Left ventricle myocardium superior (tissue), 1 donor: ENCODE measurements around the gene CFAP20. TPM values are rescaled to one million over a fixed set of nuclear protein-coding genes. Genes with fewer than 3 reads are reported as not detected.

ENCODE experiments used
- ATAC-seq: fragments of 200-7000 bp; cut with Tn5 transposase; one replicate; pipeline ENCODE4 v1.9.1; 2020; ENCODE audit warnings: mild to moderate bottlenecking, moderate library complexity
- DNase-seq: peaks from one replicate; pipeline ENCODE4 v3.0.0-alpha.2; 2020
- intact Hi-C: fragments of 100-400 bp; cut with micrococcal nuclease; formaldehyde crosslinking; loops from one replicate; pipeline ENCODE4 v1.11.0; 2022
- long read RNA-seq: library from polyadenylated mRNA; unstranded; transcript quantifications from one replicate; pipeline ENCODE4 v2.0.0, GENCODE V29; 2021
- total RNA-seq: library from RNA; stranded (reverse); fragmentation: NEBNext Ultra II Directional; extraction: Animal tissue kit (Norgen Biotek cat#: 25700); gene quantifications from one replicate; pipeline ENCODE4 v1.2.1, GENCODE V29; 2021
- donor health status: DM: no; HTN: yes; CAD: no; lungs with severe emphysema.

CFAP20 gene
- total RNA-seq = 37.2 TPM
- long read RNA-seq, transcript CFAP20-201 (6 exons, 1,354 nt) = major isoform, 66 of 80 reads
- long read RNA-seq, partial matches to known transcripts = 3 of 80 reads
- long read RNA-seq, other reads (novel, unspliced or antisense) = 10 of 80 reads

DNA sequence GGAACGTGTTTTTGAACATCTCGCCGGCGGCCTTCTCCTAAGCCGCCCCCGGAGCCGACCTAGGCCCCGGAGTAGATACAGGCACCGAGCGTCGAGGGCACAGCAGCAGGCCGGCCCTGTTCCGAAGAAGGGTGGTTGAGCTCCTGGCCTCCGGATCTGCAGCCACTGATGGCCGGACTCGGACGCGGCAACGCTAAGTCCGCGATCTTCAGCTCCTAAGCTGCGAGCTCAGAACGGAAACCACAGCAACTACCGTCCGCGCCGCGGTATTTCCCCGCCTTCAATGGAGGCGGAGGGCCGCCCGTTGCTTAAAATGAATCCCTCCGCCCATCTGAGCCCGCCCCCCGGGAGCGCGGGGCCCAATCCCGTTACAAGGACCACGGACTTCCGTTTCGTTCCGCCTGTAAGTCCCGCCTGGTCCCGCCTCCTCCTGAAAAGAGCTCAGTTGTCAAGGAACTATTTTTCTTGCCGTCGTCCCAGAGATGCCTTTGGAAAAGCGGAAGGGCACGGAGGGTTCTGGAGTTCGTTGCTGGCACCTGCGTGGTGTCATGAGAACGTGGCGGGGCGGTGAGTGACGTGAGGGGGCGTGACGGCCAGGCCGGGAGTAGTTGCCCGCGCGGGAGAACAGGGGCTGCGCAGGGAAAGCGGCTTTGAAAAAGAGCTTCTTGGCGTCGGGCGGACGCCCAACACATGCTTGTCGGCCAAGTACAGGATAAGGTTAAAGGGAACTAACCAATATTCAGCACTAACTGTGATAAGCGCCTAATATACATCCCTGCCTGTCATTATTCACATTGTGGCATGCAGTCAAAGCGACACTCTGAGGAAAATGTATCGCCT, at the start of gene CFAP20:
CFAP20 (minus strand) TSS at position 285 of the 840 bp plus-strand sequence; CDS start at position 19, 266 bp downstream.
- intact Hi-C loops = no loop called here
- ATAC-seq (peak; percentile 95), DNase-seq (peak; percentile 98)

DNA sequence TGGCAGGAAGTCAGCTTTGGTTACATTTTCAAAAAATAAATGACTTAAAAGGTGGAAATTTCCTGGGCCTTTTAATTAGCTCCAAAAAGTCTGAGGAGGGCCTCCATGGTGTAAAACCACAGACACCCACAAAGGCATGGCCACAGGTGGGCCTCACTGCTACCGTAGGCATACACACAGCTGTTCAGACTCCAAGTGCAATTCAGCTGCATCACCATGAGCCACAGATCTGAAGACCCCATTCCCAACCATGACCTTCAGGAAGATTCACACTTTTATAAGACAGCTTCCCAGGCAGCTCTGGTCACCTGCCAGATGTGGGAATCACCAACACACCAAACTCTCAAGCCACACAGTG, 48.2 kb upstream of the CFAP20 start:
- ATAC-seq (no peak), DNase-seq (no peak)
- intact Hi-C loops = no loop called here

DNA sequence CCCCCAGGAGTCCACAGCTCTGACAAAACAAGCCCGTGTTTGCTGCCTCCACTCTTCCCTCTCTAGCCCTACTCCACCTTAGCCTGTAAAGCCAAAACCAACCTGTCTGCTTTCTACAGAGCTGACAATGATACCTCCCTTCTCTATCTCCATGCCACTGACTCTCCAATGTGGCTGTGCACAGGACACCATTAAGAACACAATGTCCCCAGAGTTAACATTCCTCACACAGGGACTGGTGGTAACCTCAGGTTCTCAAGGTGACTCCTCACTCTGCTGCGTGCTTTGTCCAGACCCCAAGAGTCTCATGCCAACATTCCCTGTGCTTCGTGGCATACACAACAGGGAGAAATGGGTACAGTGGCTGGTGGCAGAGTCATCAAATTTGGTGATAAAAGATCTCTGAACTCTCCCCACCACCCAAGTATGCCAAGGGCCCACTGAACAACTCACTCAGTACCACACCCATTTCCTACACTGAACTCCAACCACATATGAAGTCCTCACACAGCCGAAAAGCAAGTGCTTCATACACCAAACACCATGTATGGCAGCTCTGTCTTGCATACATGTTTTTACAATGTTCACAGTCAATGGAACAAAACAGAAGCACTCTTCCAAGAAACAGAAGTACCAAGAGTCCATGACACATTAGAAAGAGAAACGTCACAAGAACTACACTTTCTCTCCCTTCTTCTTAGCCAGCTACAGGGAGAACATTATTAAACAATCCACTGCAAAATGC, 47.6 kb upstream of the CFAP20 start:
- no peak for DNase-seq
- ATAC-seq = peak; percentile 75
- intact Hi-C loops = no loop called here

DNA sequence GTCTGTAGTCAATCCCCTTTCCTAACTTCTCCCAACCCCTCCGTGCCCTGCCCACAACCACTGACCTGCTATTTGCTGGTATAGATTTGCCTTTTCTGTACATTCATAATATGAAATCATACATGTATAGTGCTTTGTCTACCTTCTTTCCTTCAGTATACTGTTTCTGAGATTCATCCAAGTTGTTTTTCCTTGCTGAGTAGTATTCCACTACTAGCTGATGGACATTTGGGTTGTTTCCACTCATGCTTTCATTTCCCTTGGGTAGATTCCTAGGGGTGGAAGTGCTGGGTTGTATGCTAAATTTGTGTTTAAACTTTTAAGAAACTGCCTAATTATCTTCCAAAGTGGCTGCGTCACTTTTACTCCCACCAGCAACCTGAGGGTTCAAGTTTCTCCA, 41.0 kb upstream of the CFAP20 start:
- no peak for ATAC-seq
- intact Hi-C loops = no loop called here

DNA sequence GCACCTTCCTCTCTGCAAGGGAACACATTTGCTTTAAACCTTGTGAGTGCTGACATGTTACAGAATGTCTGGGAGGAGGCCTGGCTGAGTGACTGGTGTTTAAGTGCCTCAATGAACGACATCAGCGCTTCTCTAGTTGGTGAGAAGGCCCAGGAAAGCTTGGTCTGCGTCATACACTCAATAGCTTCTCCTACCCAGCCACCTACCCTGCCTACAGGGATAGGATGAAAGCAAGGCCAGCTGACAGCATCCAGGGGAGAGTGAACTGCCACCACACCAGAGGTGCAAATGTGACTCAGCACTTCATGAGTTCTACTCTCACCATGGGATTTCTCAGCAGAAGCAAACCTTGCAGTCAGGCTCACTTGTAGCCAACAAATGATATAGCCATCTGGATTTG, 31.7 kb upstream of the CFAP20 start:
- ATAC-seq = no peak
- intact Hi-C loops = no loop called here
- no peak for DNase-seq

More for the DNA sequence above, 41.0 kb upstream of the CFAP20 start:
- DNase-seq = no peak

DNA sequence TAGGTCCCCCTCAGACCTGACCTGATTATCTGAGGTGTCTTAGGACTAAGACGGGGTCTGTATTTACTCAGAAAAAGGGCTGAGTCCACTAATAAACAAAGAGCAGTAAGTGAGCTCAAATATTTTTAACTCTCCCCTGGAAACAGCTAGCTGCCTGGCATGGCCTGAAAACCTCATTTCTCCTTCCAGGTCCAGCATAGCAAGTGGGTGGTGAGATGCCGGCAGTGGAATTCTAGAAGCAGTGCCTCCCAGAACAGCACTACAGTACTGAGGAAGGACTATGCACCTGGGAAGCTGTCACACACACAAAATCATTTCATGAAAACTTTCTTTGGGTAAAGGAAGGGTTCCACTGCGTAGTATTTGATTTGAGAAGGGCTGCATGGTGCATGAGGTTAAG, 29.5 kb upstream of the CFAP20 start:
- intact Hi-C loops = no loop called here
- DNase-seq (no peak), ATAC-seq (no peak)

DNA sequence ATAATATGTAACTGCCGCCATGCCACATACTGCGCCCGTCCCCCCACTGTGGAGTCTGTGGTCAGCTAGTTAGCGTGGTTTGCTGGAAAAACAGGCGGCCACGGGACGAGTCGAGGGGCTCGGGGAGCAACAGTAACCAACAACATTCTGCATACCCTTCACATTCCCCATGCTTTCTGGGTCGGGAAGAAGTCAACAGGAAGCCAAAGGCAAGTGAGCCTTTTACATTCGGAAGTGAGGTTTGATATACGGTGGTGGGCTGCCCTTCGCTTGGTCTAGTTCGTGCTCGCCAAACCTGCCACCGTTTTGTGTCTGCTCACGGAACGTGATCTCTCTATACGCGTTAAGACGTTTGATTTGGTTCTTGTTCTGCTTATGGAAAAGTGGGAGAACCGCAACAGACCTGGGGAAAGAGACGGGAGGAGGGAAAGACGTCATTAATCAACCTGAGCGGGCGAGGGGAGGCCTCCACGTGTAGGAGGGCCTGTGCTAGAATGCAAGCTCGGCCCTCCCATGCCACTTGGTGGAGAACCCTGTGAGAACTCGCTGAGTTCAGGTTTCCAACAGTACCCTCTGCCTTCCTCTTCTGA, 28.9 kb upstream of the CFAP20 start:
- DNase-seq = no peak
- ATAC-seq = no peak
- intact Hi-C loops = no loop called here

DNA sequence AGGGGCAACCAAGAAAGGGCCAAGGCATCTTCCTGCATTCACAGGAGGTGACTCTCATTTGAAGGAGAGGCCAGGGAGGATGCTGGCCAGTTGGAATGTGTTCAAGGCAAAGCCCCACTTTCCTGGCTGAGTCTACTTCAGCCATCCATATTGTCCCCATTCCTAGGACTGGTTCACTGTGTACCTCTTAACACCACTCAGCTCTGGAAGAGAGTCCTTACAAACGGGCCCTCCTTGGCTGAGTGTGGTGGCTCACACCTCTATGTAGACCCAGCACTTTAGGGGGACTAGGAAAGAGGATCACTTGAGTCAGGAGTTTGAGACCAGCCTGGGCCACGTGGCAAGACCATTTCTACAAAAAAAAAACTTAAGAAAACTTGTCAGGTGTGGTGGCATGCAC, 28.1 kb upstream of the CFAP20 start:
- ATAC-seq (no peak), DNase-seq (no peak)
- intact Hi-C loops = no loop called here

DNA sequence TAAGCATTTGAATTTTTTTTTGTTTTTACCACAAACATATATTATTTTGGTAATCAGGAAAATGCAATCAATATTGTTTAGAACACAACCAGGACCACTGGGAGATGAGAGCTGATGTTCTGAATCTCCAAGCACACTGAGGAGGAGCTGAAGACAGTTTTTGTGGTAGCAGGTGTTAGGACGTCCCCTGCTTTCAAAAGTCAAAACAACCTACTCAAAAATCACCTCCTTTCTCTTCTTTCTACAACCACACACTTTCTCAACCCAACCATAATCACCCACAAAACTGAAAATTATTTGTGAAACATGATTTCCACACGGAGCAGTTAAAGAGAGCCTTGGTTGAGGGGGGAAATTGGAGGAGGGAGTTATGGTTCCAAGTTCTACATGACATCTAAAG, 26.7 kb upstream of the CFAP20 start:
- ATAC-seq (no peak), DNase-seq (no peak)
- intact Hi-C loops = no loop called here

DNA sequence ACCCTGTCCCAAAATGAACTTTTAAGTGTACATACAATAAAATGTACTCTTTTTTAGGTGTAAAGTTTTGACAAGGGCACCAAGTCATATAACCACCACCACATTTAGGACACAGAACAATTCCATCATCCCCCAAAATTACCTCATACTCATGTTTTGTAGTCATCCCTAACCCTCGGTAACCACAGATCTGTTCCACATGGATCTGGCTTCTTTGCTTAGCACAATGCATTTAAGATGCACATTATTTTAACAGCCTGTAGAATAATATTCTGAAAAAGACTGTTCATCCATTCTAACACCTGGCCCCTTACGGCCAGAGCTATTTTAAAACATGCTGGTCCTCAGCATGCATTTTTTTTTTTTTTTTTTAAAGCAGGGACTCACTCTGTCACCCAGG, 25.2 kb upstream of the CFAP20 start:
- intact Hi-C loops = no loop called here
- ATAC-seq (no peak), DNase-seq (no peak)

DNA sequence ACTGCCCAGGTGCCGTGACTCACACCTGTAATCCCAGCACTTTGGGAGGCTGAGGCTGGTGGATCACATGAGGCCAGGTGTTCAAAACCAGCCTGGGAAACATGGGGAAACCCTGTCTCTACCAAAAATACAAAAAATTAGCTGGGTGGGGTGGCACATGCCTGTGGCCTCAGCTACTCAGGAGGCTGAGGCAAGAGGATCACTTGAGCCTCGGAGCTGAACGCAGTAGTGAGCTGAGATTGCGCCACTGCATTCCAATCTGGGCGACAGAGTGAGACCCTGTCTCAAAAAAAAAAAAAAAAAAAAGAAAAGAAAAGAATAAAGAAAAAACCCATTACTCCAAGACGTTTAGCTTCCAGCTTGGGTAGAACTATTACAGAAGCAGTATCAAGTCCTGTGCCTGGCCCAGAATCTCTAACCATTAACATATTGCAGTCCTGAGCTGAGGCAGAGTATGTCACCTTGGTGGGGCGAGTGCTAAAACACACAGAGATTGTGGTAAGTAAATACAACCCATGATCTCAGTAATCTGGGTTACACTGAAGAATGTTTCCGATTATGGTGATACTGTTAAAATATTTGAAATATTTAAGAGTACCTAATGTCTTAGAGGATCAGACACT, 23.2 kb upstream of the CFAP20 start:
- DNase-seq (no peak), ATAC-seq (no peak)
- intact Hi-C loops = no loop called here

DNA sequence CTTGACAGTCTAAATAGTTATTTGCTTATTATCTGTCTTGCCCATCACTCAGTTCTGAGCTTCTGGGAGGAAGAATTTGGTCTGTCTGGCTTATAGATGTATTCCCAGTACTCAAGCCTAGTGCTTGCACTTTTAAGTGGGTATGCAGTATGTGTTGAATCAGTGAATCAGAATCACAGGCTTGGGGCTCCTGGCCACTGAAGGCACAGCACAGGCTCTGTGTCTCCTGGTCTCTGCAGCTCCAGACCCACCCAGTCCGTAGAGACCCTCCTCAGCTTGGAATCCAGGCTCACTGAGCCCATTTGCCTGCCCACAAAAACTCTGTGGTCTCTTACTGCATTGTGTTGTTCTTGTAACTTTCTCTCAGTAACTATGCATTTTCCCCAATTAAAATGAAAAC, 19.3 kb upstream of the CFAP20 start:
- ATAC-seq = no peak
- intact Hi-C loops = no loop called here
- no peak for DNase-seq

DNA sequence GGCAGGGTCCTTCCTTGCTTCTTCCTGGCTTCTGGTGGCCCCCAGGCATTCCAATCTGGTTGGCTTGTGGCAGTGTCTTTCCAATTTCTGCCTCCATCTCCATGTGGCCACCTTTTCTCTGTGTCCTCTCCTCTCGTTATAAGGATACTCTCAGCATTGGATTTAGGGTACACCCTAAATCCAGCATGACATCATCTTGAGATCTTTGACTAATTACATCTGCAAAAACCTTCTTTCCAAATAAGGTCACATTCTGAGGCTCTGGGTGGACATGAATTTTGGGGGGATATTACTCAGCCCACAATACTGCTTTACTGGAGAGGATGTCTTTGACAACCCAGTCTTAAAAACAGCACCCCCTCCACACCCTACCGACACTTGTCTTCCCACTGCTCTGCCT, 18.9 kb upstream of the CFAP20 start:
- intact Hi-C loops = no loop called here
- ATAC-seq = no peak

DNA sequence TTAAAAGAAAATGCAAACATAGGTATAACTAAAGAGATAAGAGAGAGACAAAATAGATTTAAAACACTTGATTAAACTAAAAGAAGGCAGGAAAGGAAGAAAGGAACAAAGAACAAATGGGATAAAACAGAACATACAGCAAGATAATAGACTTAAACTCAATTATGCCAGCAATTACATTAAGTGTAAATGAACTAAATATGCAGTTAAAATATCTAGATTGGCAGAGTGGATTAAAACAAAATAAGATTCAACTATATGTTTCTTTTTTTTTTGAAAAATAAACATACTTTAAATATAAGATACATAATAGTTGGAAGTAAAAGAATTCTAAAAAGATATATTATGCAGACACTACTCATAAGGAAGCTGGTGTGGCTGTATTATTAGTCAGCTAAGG, 9.7 kb upstream of the CFAP20 start:
- intact Hi-C loops = no loop called here
- ATAC-seq (no peak), DNase-seq (no peak)

More for the DNA sequence above, 18.9 kb upstream of the CFAP20 start:
- DNase-seq = no peak

DNA sequence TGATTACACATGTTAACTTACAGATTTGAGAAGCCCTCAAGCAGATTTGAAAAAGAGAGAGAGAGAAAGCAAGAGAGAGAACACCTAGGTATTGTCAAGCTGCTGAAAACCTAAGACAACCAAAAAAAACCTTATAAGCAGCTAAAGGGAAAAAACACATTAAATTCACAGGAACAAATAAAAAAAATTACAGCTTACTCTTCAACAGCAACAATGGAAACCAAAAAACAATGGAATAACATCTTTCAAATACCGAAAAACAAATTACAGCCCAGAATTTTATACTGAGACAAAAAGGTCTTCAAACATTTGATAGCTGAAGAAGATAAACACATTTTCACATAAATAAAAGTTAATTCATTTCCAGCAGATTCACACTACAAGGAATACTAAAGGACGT, 8.4 kb upstream of the CFAP20 start:
- intact Hi-C loops = no loop called here
- no peak for DNase-seq
- ATAC-seq = no peak

DNA sequence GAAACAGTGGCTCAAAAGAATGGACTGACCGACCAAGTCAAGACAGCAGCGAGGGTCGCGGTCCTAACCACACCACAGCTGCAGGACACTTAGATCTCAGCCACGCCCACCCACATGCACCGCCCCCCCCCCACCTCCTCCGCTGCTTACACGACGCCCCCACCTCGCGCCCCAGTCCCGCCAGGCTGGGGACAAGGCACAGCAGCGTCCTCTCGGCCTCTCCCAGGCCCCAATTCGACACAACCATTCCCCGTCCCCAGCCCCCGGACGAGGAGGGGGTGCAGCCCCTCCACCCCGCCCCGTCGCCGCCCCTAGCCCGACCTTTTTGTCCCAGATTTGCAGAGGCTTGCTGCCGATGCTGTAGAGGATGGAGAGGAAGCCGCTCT, 477 bp downstream of the CFAP20 start:
- intact Hi-C loops = no loop called here
- DNase-seq = peak; percentile 41
- peak; percentile 6 for ATAC-seq

DNA sequence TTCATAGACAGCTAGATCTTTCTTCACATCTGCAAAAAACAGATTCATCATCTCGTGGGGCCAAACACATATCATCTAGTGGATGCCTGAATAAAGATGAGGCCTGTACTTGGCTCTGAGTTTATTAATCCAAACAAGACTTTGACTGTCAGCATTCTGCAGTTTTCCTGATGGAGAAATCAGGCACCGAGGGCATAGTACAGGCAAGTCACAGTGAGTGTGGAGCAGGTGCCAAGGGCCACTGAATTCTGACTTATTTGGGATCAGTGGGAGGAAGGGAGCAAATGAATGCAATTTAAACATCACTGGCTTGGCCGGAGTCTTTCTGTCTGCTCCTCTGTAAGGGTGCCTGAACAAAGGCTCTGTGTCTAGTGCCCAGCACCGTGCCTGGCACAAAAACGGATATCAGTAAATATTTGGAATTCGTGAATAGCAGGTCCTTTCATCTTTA, 975 bp downstream of the CFAP20 start:
- DNase-seq = no peak
- intact Hi-C loops = no loop called here
- ATAC-seq = no peak

DNA sequence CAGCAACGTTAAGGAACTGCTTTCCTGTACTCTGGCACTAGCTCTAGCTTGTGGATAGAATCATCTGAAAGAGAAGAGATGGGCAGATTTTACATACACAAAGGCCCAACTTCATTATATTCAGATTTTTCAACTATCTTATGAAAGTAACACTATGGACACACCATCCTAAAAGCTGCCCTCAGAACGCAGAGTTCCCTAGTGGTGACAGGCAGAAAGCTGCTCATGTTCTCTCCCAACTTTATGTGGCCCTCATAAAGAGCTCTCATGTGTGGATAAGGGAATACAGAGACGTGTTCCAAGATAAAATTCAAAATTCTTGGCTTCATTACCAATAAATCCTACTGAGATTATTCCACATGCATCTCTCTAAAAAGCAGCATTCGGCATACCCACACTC, 1.5 kb downstream of the CFAP20 start:
- intact Hi-C loops = no loop called here
- no peak for ATAC-seq
- no peak for DNase-seq

DNA sequence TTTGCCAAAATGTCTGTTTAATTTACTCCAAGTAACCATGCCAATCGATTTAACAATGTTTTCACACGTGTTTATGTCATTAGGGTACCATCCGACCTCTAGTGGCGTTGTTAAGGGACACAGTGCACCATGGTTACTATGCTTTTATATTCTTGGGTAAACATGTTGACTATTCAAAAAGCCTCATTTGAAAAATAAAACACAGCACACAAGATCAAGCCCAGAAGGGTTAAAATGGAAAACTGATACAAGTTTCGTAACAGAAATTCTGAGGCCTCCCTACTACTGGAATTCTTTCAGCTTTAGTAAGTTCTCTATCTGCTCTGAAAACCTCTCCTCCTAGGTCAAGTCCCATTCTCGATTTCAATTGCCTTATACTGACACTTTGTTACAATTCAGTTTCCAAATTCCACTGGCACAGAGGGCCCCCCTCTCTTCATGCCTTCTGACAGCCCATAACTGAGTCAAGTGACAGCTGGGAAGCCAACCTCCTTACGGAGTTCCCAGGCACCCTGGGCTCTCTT, 2.1 kb downstream of the CFAP20 start:
- DNase-seq (no peak), ATAC-seq (no peak)
- intact Hi-C loops = no loop called here
